NCI-H2196 treated with DMSO at 0.1 percent for 48 hours (cell line): ENCODE data around the gene USP31.

Experiments
- DNase-seq: peaks from one replicate; lab custom pipeline; 2025; ENCODE audit not compliant: unreplicated experiment; lab: John Stamatoyannopoulos, UW

USP31 gene

DNA sequence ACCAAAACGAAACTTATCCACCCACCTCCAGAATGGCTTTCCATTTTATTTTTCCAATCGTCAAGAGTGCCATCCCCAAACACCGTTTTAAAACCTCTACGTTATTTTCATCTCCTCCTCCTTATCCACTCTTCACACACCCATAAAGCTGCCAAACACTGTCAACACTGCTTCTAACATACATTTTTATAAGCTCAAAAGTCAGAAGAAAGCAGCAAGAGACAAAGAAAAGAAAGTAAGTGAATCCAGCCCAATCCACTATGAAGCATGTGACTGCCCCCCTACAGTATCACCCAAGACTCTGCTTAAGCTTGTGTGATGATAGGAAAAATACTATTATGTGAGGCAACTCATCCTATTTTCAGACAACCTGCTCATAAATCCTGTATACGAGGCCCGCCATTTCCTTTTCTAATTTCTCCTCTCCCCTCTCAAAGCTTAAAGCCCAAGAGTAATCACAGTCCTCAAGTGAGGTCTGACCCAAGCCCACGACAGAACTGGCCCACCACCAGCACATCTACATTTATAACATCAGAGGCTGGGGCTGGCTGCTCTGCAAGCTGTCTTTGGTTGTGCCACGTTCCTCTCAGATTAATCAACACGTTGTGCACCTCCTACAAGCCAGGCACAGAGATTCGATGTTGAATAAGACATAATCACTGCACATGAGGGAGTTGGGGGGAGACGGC is 16.3 kb downstream of the USP31 start:
- no peak for DNase-seq

DNA sequence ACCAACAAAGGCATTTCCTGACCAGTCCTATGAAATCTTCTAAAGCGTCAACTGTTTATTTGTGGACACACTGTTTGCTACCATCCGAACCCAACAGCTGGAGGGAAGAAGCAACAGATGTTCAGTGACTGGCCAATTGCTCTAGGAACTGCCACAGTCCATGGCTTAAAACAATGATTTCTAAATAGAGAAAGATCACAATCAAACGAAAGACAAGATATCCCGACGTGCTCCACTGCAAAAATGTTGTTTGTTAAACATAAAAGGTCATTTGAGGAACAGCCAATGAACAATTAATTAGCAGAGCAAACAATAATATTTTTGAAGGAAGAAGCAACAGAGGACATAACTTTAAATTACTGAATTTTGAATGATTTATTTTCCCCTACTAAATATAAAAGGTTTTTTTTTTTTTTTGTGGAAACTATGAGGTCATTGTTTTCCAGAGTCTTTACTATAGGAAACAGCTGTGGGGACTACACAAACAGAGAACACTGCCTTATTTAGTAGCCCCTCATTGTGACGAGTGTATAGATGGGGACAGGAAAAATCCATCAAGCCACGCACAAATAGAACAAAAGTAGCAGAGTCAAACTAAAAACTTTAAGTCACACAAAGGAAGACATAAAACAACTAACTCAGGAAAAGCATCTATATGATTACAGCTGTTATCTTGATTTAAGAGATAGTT is 17.2 kb downstream of the USP31 start:
- no peak for DNase-seq

DNA sequence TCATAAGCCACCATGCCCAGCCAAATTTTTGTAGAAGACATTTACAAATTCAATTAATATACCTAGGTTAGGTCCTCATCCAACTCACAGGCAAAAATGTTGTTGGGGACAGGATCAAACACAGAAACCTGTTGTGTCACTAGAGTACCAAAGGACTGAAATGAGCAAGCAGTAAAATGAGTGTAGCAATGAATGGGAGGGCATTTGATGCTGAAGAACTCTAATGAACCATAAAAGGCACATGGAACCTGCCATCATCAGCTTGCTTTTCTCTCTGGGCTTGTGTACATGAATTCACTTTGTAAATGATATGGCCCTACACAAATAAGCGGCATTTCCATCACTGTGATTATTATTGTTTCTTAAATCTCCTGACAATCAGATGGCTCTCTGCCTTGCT is 17.8 kb downstream of the USP31 start:
- DNase-seq = no peak

DNA sequence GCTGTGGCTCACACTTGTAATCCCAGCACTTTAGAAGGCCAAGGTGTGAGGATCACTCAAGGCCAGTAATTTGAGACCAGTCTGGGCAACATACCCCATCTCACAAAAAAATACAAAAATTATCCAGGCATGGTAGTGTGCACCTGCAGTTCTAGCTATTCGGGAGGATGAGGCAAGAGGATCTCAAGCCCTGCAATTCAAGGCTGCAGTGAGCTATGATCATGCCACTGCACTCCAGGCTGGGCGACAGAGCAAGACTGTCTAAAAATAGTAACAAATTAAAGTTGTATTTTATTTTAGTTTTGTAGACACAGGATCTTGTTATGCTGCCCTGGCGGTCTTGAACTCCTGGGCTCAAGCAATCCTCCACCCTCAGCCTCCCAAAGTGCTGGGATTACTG is 18.2 kb downstream of the USP31 start:
- no peak for DNase-seq

DNA sequence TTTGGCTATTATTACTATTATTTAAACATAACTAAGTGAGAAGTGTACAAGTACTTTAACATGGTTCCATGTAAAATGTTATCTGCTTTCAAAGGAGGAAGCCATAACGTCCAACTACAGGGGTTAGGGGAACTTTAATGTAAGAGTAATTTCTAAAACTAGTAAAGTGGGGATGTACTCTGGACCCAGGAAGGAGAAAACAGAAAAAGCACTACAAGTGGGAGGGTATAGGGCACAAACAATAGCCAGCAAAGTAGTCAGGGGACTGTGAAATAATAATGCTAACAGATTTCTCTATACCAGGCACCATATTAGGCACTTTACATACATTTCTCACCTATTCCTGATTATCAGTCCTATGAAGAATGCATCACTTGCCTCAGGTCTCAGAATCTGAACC is 19.6 kb downstream of the USP31 start:
- DNase-seq = no peak

DNA sequence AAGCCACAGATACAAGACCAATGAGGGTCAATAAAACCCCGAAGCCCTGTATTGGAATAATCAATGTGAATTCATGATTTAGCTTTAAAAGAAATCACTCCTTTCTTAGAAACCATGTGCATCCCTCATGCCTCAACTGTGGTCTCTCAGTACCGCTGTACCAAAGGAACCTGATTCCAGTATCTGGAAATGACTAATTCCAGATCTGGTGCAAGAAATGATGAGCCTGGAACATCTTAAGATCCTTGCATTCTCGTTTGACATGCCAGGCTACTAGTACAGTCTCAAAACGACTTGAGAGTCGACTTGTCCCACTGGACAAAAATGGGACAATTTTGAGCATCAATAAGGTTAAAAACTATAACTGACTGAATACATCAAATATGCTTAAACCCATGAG is 21.2 kb downstream of the USP31 start:
- no peak for DNase-seq

DNA sequence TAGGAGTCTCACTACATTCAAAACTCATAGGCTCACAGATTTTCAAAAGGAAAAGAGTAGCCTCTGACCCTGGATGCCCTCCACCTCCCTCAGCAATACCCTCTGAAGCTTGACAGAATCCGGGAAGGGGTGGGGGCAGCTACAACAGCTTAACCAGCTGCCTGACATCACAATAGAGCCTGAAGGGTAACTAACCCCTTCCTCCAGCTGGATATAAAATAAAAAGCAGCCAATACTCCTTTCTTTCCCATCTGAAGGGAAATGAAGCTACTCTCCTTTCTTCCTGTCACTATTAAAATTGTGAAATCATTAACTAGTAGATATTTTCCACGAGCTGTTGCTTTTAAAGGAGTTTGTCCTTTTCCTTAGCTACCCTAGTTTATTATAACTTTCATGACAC is 24.0 kb downstream of the USP31 start:
- DNase-seq = no peak

DNA sequence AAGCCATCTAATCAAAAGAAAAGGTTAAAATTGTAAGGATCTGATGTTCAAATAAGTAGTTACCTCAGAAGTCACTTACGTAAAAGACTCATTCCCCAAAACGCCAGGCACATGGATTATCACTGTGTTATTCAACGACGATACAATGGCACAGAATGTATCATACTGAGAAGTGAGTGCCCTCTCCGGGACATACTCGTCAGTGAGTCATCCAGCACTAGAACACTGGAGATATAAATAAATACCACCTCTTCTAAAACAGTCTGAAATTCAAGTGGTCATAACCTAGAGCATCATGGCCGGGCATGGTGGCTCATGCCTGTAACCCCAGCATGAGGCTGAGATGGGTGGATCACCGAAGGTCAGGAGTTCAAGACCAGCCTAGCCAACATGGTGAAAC is 24.9 kb downstream of the USP31 start:
- DNase-seq = no peak

DNA sequence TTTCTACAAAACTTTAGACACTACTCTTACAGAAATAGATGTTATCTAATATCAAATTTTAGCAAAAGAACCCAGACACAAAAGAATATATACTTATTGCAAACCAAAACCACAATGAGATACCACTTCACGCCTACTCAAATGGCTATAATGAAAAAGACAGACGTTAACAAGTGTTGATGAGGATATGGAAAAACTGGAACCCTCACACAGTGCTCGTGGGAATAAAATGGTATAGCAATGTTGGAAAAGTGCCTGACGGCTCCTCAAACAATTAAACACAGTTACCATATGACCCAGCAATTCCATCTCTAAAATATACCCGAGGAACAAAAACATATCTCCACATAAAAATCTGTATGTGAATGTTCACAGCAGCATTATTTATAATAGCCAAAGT is 27.1 kb downstream of the USP31 start:
- DNase-seq = no peak

DNA sequence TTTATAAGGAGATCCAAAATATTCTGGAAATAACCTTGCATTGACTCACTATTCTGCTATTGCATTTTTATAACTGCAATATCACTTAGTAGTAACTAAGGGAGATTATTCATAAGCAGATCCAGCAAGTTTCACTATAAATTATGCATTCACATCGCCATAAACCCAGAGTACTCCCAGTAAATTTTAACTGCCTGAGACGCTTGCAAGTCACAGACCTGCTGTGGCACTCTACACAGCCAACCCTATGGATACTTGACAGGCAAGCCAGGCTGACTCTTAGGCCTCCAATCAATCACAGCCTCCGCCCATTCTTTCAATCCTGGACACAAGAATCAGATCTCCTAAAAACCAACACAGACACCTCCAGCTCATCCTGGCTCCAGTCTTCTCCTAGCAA is 28.2 kb downstream of the USP31 start:
- no peak for DNase-seq

DNA sequence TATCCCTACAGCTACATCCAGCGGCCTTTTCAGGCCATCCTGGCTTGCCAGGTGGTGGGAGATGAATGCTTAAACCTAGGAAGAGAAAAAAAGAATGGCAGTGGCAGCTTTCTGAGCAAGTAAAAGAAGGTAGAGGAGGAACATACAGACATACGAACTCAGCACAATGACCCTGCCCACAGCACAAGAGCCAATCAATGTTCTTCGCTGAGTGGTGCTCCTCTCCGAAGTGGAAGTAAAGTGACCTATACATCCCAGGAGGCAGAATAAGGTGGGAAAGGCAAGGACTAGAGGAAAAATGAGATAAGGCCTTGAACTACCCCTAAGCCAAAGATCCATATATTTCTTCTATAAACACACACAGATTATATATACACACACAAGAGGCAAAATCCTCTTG is 28.7 kb downstream of the USP31 start:
- DNase-seq = no peak

DNA sequence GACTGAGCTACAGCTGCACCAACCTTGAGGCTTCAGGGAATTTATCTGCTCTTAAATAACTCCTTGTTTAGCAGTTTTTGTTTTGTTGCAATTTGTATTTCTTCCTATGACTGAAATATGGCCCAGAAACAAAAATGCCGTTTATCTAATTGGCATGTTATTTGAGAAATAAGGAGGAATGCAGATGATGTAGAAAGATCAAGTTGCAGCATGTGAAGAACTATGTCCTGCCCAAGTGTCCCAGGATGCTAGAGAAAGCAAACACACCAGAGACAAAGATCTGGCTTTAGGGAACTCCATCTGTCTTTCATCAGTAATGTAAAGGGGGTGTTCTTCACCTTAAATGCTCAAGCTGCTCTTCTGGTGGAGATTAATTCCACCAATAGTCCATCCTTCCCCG is 29.7 kb downstream of the USP31 start:
- no peak for DNase-seq

DNA sequence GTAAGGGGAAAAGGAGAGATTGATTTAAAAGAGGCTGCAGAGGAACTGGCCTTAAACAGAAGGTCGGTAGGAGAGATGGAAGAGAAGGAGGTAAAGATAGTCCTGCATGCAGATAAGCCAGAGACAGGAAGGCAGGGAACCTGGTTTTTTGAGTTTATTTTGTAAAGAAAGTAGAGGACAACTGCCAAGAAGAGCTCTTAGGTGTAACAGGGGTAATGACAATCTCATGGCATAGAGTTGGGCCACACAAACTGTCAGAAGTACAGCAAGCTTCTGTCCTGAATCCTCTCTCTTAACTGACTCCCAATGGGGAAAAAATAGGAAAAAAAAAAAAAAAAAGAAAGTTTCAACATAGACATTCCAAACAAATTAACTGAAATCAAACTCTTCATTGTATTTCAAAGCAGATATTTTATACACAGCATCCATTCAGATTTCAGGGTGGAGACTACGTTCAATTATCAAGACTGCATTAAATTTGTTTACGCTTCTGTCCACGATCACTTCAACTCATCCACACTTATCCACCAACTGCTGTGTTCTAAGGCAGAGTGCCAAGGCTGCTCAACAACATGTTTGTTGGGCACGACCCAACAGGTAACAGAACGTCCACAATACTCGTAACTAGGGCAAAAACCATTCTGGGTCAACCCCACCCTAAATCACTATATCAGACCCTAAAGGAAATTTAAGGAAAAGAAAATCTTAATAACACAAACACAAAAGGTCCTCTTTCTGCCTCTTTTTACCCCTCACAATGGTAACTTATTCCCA is 34.9 kb downstream of the USP31 start:
- no peak for DNase-seq

DNA sequence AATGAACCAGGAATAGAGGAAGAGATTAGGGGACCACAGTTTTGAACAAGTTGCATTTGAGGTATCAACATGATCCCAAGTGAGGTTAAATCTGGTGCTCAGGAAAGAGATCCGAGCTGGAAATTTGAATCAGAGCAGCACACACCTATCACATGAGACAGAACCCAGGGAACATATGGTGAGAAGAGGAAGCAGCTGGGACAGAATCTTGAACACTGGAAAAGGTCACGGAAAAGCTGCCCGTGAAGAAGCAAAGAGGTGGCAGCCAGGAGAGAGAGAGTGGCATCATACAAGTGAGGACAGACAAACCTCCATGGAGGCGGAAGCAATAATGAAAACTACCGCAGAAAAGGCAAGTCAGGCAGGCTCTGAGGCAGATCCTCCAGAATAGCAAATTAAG is 36.1 kb downstream of the USP31 start:
- no peak for DNase-seq

DNA sequence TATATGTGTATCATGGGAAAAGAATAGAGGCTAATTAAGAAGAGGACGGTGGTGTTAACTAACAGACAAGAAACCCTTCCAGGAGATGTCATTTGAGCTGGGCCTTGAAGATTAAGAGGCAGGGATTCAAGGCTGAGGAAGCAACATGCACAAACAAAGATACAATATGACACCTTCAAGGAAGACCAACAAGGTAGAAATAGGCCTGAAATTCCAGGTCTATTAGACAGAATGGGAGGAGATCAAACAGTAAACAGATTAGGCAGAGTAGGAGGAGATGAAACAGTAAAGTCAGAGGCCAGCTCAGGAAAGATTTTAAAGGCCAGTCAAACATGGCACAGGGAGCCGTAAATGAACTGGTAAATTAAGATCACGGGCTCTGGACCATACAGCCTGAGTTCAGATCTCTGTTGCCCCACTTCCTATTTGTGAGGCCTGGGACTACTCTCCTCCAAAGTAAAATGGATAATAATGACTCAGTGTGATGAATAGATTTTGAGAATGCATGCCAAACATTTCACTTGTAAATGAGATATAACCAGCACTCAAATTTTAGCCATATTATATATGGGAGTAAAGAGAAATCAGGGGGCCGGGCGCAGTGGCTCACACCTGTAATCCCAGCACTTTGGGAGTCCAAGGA is 38.9 kb downstream of the USP31 start:
- no peak for DNase-seq

DNA sequence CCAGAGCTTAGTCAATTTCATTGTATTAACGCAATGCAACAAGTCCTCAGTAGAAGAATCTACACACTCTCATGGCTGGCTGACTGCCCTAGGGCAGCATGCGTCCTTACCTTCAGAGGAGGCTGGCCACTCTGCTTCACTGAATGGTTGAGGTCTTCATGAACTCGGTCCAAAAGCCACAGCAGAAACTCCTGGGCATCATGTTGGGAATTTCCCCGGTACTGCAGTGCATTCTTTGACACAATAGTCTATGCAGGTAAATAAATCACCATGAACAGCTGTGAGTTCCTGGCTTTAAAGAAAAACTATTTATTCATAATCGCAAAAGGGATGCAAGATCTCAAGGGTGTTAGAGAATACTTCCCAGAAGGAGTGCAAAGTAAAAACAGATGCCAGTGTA is 41.3 kb downstream of the USP31 start:
- no peak for DNase-seq

DNA sequence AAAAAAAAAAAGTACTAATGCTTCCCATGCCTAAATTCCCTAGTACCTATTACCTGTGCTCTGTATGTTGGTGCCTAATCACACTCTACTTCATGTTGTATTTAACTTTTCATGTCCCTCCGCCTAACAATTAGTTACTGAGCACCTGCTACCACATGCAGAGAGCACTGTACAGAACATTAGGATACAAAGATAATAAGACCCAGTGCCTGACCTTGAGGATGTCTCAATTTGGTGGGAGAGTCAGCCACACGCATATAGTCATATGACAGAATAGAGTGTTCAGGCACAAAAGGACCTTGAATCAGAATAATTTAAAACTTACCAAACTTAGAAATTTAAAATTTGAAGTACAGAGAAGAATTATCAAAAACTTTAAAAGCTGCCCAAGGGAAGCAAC is 42.1 kb downstream of the USP31 start:
- no peak for DNase-seq

DNA sequence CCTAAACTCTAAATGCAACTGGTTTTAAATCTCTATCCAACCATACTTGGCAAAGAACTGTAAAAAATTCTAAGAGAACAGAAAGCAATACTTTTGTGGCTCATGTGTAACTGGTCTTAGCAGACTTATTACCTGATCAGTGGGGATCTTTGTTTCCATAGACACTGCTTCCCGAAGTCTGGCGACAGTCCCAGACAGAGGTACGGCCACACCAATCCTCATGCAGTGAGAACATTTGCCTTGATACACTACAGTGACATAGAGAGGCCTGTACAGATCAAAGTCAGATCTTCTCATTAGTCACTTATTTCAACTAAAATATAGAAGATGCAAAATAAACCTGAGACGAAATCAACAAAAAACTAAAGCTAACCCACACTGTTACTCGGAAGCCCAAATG is 43.9 kb downstream of the USP31 start:
- no peak for DNase-seq

DNA sequence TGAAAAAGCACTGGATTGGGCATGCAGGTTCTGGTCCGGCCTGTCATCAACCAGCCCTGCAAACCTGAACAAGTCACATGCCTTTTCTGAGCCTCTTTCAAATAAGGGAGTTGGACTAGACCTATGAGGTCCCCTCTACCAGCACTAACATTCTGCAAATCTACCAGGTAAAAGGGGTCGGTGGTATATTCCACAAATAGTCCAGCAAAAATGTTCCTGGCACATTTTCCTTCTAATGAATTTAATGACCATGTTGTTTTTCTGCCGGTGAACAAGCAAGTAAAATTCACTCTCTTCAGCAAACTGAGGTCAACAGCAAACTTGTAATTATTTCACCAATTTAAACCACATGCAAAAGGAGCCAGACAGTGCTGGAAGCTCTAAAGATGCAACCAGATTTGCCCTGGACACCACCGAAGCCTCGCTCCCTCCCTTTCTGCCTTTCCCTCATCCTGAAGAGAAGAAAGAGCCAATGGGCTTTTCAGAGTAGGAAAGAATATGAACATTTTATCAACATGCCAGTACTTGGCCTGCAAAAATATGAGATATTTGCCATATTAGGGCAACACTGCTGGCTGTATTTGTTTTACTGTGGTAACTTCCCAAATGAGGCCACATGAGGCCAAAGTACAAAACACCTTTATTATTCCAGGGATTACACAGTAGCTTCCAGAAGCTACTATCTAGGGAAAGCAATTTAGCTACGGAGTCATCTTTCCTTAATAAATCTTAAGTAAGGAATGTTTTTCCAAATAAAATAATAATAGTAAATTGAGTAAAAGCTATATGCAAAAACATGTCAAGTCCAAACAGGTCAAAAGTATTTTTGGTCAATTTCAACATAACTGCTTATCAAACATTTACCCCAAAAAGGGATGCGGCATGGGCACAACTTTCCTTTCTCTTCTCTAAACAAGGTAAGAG is 45.0 kb downstream of the USP31 start:
- no peak for DNase-seq

DNA sequence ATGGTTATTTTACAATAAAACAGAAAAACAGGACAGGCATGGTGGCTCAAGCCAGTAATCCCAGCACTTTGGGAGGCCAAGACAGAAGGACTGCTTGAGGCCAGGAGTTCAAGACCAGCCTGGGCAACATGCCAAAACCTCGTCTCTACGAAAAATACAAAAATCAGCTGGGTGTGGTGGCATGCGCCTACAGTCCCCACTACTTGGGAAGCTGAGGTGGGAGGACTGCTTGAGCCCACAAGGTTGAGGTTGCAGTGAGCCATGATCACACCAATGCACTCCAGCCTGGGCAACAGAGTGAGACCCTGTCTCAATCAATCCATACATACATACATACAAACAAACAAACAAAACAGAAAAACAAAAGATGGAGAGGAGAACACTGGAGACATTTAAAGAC is 45.6 kb downstream of the USP31 start:
- no peak for DNase-seq
